H1 (cell line): ENCODE measurements around the gene S100A6.

Source experiments
- CBX8 ChIP-seq: fragments of 300-800, 300-1000 bp; sonication (generic); IDR thresholded peaks from 2 replicates; pipeline ENCODE4 v1.7.1; 2016; ENCODE audit warnings: low read depth, low read length, borderline replicate concordance
- E2F6 ChIP-seq: IDR thresholded peaks from 2 replicates; pipeline ENCODE4 v1.6.1; 2012; ENCODE audit warnings: inconsistent platforms
- EZH2 ChIP-seq: fragments of 200-600 bp; sonication (generic); IDR thresholded peaks from 2 replicates; pipeline ENCODE4 v1.7.1; 2012; ENCODE audit warnings: low read depth, mild to moderate bottlenecking, moderate library complexity, low read length, inconsistent platforms; ENCODE audit not compliant: severe bottlenecking
- GABPA ChIP-seq: IDR thresholded peaks from 2 replicates; pipeline ENCODE4 v1.6.1; 2011; ENCODE audit warnings: mild to moderate bottlenecking, low read length, moderate library complexity, borderline replicate concordance; ENCODE audit not compliant: insufficient read depth
- HDAC2 ChIP-seq, 2 experiments: fragments of 300-600 bp in 1 of 2; sonication (generic) in 1 of 2; IDR thresholded peaks; 2 replicates each; pipeline ENCODE4 v1.6.1; 2011 to 2012; ENCODE audit warnings: low read depth in 2 of 2, low read length in 2 of 2, mild to moderate bottlenecking in 2 of 2, moderate library complexity in 2 of 2, borderline replicate concordance in 1 of 2, inconsistent platforms in 1 of 2
- HDAC6 ChIP-seq: IDR thresholded peaks from one replicate; pipeline ENCODE4 v1.7.1; 2012; ENCODE audit warnings: low read depth, mild to moderate bottlenecking, inconsistent platforms, low read length, moderate library complexity
- MAX ChIP-seq: IDR thresholded peaks from 2 replicates; pipeline ENCODE4 v1.6.1; 2012; ENCODE audit warnings: inconsistent platforms
- POLR2A ChIP-seq, 2 experiments: IDR thresholded peaks; 1 replicate in 1 of 2; 2 replicates in 1 of 2; pipeline ENCODE4 v1.6.1; 2011; ENCODE audit warnings: low read depth in 2 of 2, low read length in 2 of 2, mild to moderate bottlenecking in 2 of 2; ENCODE audit errors: control extremely low read depth in 1 of 2
- POLR2AphosphoS5 ChIP-seq: IDR thresholded peaks from 2 replicates; pipeline ENCODE4 v1.6.1; 2011; ENCODE audit warnings: low read depth, low read length
- RAD21 ChIP-seq, 2 experiments: IDR thresholded peaks in 1 of 2; conservative IDR thresholded peaks in 1 of 2; 2 replicates each; pipeline ENCODE4 v1.6.1; 2011; ENCODE audit warnings: low read depth in 2 of 2, low read length in 2 of 2, improper control_type of control experiment in 1 of 2, inconsistent platforms in 1 of 2, mild to moderate bottlenecking in 1 of 2, moderate library complexity in 1 of 2
- TF ChIP-seq, protein P1 (sequence below), 3 experiments: IDR thresholded peaks; 1 replicate in 2 of 3; 2 replicates in 1 of 3; pipeline versions ENCODE4 v1.5.1 to v1.6.1; 2011; ENCODE audit warnings: low read length in 3 of 3, mild to moderate bottlenecking in 3 of 3, inconsistent platforms in 2 of 3, low read depth in 1 of 3, moderate library complexity in 1 of 3; ENCODE audit not compliant: insufficient read depth in 1 of 3; ENCODE audit errors: control extremely low read depth in 1 of 3
- TF ChIP-seq, protein P2 (sequence below): IDR thresholded peaks from 2 replicates; pipeline ENCODE4 v1.6.1; 2011; ENCODE audit warnings: low read length, improper control_type of control experiment

DNA sequence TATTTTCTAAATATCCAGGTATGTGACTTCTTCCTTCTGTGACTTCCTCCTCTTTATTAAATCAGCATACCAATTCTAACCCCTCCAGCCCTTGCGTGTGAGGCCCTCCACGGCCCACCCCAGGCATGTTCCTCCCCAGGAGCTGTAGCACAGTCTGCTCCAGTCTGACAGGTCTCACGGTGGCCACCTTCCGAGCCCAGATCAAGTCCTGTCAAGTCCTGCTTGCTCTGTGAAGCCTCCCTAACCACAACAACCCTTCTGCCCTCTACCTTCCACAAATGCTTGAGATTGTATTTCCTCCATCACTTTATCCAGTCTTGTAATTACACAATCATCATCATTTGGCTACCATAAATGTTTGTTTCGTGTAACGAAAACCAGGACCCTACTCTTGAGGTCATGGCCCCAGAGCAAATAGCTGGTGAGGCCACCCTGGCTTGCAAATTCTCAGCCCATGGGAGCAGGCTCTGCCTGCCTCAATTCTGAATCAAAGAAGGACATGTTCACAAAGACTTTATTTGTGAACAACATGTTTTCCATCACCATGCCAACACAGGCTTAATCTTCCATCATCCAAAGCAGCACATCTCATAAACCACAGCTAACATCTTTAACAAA, 42.3 kb downstream of the S100A6 start:
- TF ChIP-seq HDAC2 (IDR thresholded peaks at IDR 0.05; ENCODE audit: borderline replicate concordance in 1 of 2, low read depth in 2 of 2, low read length in 2 of 2) (no peak), POLR2AphosphoS5 (no peak), GABPA (no peak), POLR2A (IDR thresholded peaks at IDR 0.05; ENCODE audit: control extremely low read depth in 1 of 2, low read depth in 2 of 2, low read length in 2 of 2) (no peak), CBX8 (no peak), E2F6 (no peak), MAX (no peak), RAD21 (IDR thresholded peaks at IDR 0.05 in 1 of 2, conservative IDR thresholded peaks at IDR 0.05 in 1 of 2; ENCODE audit: low read depth in 2 of 2, low read length in 2 of 2) (no peak), EZH2 (no peak), HDAC6 (no peak)
- TF ChIP-seq, protein P1, sequence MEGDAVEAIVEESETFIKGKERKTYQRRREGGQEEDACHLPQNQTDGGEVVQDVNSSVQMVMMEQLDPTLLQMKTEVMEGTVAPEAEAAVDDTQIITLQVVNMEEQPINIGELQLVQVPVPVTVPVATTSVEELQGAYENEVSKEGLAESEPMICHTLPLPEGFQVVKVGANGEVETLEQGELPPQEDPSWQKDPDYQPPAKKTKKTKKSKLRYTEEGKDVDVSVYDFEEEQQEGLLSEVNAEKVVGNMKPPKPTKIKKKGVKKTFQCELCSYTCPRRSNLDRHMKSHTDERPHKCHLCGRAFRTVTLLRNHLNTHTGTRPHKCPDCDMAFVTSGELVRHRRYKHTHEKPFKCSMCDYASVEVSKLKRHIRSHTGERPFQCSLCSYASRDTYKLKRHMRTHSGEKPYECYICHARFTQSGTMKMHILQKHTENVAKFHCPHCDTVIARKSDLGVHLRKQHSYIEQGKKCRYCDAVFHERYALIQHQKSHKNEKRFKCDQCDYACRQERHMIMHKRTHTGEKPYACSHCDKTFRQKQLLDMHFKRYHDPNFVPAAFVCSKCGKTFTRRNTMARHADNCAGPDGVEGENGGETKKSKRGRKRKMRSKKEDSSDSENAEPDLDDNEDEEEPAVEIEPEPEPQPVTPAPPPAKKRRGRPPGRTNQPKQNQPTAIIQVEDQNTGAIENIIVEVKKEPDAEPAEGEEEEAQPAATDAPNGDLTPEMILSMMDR (IDR thresholded peaks at IDR 0.05; ENCODE audit: control extremely low read depth in 1 of 3, insufficient read depth in 1 of 3, low read depth in 1 of 3, low read length in 3 of 3): no peak
- TF ChIP-seq, protein P2, sequence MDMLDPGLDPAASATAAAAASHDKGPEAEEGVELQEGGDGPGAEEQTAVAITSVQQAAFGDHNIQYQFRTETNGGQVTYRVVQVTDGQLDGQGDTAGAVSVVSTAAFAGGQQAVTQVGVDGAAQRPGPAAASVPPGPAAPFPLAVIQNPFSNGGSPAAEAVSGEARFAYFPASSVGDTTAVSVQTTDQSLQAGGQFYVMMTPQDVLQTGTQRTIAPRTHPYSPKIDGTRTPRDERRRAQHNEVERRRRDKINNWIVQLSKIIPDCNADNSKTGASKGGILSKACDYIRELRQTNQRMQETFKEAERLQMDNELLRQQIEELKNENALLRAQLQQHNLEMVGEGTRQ: no peak
